Tibial nerve (tissue), 4 donors: ENCODE data around the gene ADGRE2. TPM values are rescaled to one million over a fixed set of nuclear protein-coding genes. Genes with fewer than 3 reads are reported as not detected.

ENCODE experiments used
- DNase-seq, 2 donors: peaks; one replicate each; pipeline ENCODE4 v3.0.0-alpha.2; 2019; ENCODE audit warnings: low spot score in 2 of 2
- H3K27ac ChIP-seq, 4 donors: fragments of 200-600 bp; sonication (generic) in 3 of 4; one replicate each; pipeline ENCODE4 v1.5.1; 2017 to 2019; ENCODE audit warnings: mild to moderate bottlenecking in 1 of 4
- H3K27me3 ChIP-seq, 2 donors: fragments of 200-600 bp; sonication (generic) in 1 of 2; one replicate each; pipeline versions ENCODE4 v1.5.1 to v1.6.0; 2017 to 2019
- H3K36me3 ChIP-seq, 3 donors: fragments of 200-600 bp; sonication (generic); one replicate each; pipeline ENCODE4 v1.5.1; 2018 to 2019
- H3K4me1 ChIP-seq, 4 donors: fragments of 200-600 bp; sonication (generic) in 3 of 4; one replicate each; pipeline ENCODE4 v1.5.1; 2017 to 2019
- H3K4me3 ChIP-seq, 4 donors: fragments of 200-600 bp; sonication (generic) in 3 of 4; one replicate each; pipeline ENCODE4 v1.5.1; 2017 to 2019; ENCODE audit warnings: mild to moderate bottlenecking in 1 of 4, moderate library complexity in 1 of 4
- H3K9me3 ChIP-seq, 4 donors: fragments of 200-600 bp; sonication (generic) in 3 of 4; one replicate each; pipeline ENCODE4 v1.5.1; 2017 to 2019
- CTCF ChIP-seq, 5 experiments: fragments of 200-600 bp in 3 of 5; fragments of 450-650 bp in 2 of 5; sonication (generic) in 3 of 5; IDR thresholded peaks; one replicate each; pipeline ENCODE4 v1.5.1; 2016 to 2019; ENCODE audit warnings: antibody characterized with exemption in 5 of 5, mild to moderate bottlenecking in 3 of 5, moderate library complexity in 2 of 5
- EP300 ChIP-seq, 2 donors: sonication (generic); formaldehyde crosslinking; IDR thresholded peaks; one replicate each; pipeline ENCODE4 v1.6.1; 2017; ENCODE audit warnings: antibody characterized with exemption in 2 of 2, mild to moderate bottlenecking in 1 of 2
- POLR2A ChIP-seq, 2 donors: fragments of 450-650 bp; IDR thresholded peaks; one replicate each; pipeline ENCODE4 v1.6.1; 2017; ENCODE audit warnings: antibody characterized with exemption in 2 of 2, mild to moderate bottlenecking in 2 of 2, moderate library complexity in 2 of 2
- WGBS, 2 donors: methylation state at CpG; one replicate each; pipeline ENCODE4 v1.1.5; 2018; 5-methylcytosine and 5-hydroxymethylcytosine counted together
- total RNA-seq, 4 donors: library from RNA; depleted of rRNA; stranded (reverse); fragments of >200 nt; gene quantifications; one replicate each; pipeline ENCODE4 v1.1.0, GENCODE V29; 2016

ADGRE2 gene
- total RNA-seq, 4 donors from 2014 or later, result 1.3 to 6.0 (median 4.0) TPM

- peaks cover 0 to 39% (median 0%) of the 10 kb centered on the region in 4 donors for H3K9me3 ChIP-seq
- H3K4me1 ChIP-seq, result no peaks in the 10 kb centered on the region
- H3K27ac ChIP-seq, result no peak overlapping the region
- H3K4me3 ChIP-seq, result no peak overlapping the region
- WGBS, 2 donors, result 70 to 76% methylated on average over 5 of the region's 5 CpGs
- no peaks in the 10 kb centered on the region for H3K27me3 ChIP-seq
- no peaks in the 10 kb centered on the region for H3K36me3 ChIP-seq
- no peak for TF ChIP-seq EP300 (IDR thresholded peaks at IDR 0.05)
- TF ChIP-seq POLR2A (IDR thresholded peaks at IDR 0.05), result no peak
- no peak for TF ChIP-seq CTCF (IDR thresholded peaks at IDR 0.05)
- no peak for DNase-seq
These were observed 16.8 kb downstream of the ADGRE2 start for GRCh38 chr19:14761607-14762006.

- 41 to 43% methylated on average over 16 of the region's 16 CpGs for WGBS, 2 donors
- Histone ChIP-seq H3K9me3 (peaks cover 0 to 23% (median 0%) of the 10 kb centered on the region in 4 donors), H3K36me3 (no peaks in the 10 kb centered on the region), H3K27me3 (no peaks in the 10 kb centered on the region), H3K27ac (no peak overlapping the region), H3K4me1 (no peaks in the 10 kb centered on the region), H3K4me3 (no peak overlapping the region)
- TF ChIP-seq EP300 (IDR thresholded peaks at IDR 0.05) (no peak), CTCF (IDR thresholded peaks at IDR 0.05) (no peak), POLR2A (IDR thresholded peaks at IDR 0.05) (no peak)
- DNase-seq, result no peak
These were observed 19.5 kb downstream of the ADGRE2 start for GRCh38 chr19:14758816-14759215.

GRCh38 chr19:14748601-14749000 lies 29.8 kb downstream of the ADGRE2 start:
- no peak for DNase-seq
- no peaks in the 10 kb centered on the region for H3K4me1 ChIP-seq
- peaks cover 0 to 13% (median 0%) of the 10 kb centered on the region in 4 donors for H3K9me3 ChIP-seq
- peaks cover 0 to 13% (median 0%) of the 10 kb centered on the region in 3 donors for H3K36me3 ChIP-seq
- no peaks in the 10 kb centered on the region for H3K27me3 ChIP-seq
- WGBS, 2 donors, result 67% methylated on average over 6 of the region's 6 CpGs
- no peak overlapping the region for H3K4me3 ChIP-seq
- no peak overlapping the region for H3K27ac ChIP-seq
- no peak for TF ChIP-seq POLR2A (IDR thresholded peaks at IDR 0.05)
- TF ChIP-seq CTCF (IDR thresholded peaks at IDR 0.05), result no peak
- TF ChIP-seq EP300 (IDR thresholded peaks at IDR 0.05), result no peak

GRCh38 chr19:14746886-14747285 lies 31.5 kb downstream of the ADGRE2 start:
- Histone ChIP-seq H3K36me3 (peaks cover 0 to 24% (median 0%) of the 10 kb centered on the region in 3 donors), H3K4me3 (no peak overlapping the region), H3K27ac (no peak overlapping the region), H3K4me1 (no peaks in the 10 kb centered on the region), H3K9me3 (peaks cover 0 to 31% (median 0%) of the 10 kb centered on the region in 4 donors), H3K27me3 (no peaks in the 10 kb centered on the region)
- DNase-seq, result no peak
- WGBS, 2 donors, result 81 to 83% methylated on average over 4 of the region's 4 CpGs
- TF ChIP-seq POLR2A (IDR thresholded peaks at IDR 0.05), result no peak
- no peak for TF ChIP-seq CTCF (IDR thresholded peaks at IDR 0.05)
- TF ChIP-seq EP300 (IDR thresholded peaks at IDR 0.05), result no peak

GRCh38 chr19:14735915-14736314 lies 42.4 kb downstream of the ADGRE2 start:
- Histone ChIP-seq H3K4me1 (no peaks in the 10 kb centered on the region), H3K4me3 (no peak overlapping the region), H3K27ac (no peak overlapping the region), H3K27me3 (no peaks in the 10 kb centered on the region), H3K9me3 (peaks cover 0 to 37% (median 0%) of the 10 kb centered on the region in 4 donors), H3K36me3 (peaks cover 0 to 44% (median 0%) of the 10 kb centered on the region in 3 donors)
- TF ChIP-seq EP300 (IDR thresholded peaks at IDR 0.05) (no peak), CTCF (IDR thresholded peaks at IDR 0.05) (no peak), POLR2A (IDR thresholded peaks at IDR 0.05) (no peak)
- DNase-seq, result no peak
- WGBS, 2 donors, result 61 to 78% methylated on average over 5 of the region's 5 CpGs
